ENCODE data around the gene AMELX.

The AMELX gene

GRCh38 chrX:11293113-11293512, at the start of gene AMELX:
Gene AMELX, plus strand, starts transcription at chrX:11293413. Its CDS starts 1,376 bp downstream, at chrX:11294789.
- DNase-seq, result no peak

- no peak for DNase-seq
These were observed 48.6 kb upstream of the AMELX start for GRCh38 chrX:11244636-11245035.

- no peak for DNase-seq
These were observed 38.6 kb upstream of the AMELX start for GRCh38 chrX:11254417-11255109.

- DNase-seq, result no peak
These were observed 35.9 kb upstream of the AMELX start for GRCh38 chrX:11257290-11257689.

- no peak for DNase-seq
These were observed 35.5 kb upstream of the AMELX start for GRCh38 chrX:11257711-11258110.

- no peak for DNase-seq
These were observed 33.8 kb upstream of the AMELX start for GRCh38 chrX:11259437-11259836.

- DNase-seq, result no peak
These were observed 32.0 kb upstream of the AMELX start for GRCh38 chrX:11261260-11261659.

- no peak for DNase-seq
These were observed 28.3 kb upstream of the AMELX start for GRCh38 chrX:11264925-11265324.

GRCh38 chrX:11265352-11265751, 27.9 kb upstream of the AMELX start:
- DNase-seq, result no peak

GRCh38 chrX:11266573-11267003, 26.6 kb upstream of the AMELX start:
- DNase-seq, result no peak

GRCh38 chrX:11267425-11267824, 25.8 kb upstream of the AMELX start:
- no peak for DNase-seq

GRCh38 chrX:11269006-11269405, 24.2 kb upstream of the AMELX start:
- DNase-seq, result no peak

- DNase-seq, result no peak
These were observed 23.2 kb upstream of the AMELX start for GRCh38 chrX:11269996-11270395.

- no peak for DNase-seq
These were observed 20.9 kb upstream of the AMELX start for GRCh38 chrX:11272290-11272689.

- no peak for DNase-seq
These were observed 20.4 kb upstream of the AMELX start for GRCh38 chrX:11272863-11273262.

GRCh38 chrX:11273544-11273943, 19.7 kb upstream of the AMELX start:
- no peak for DNase-seq

GRCh38 chrX:11282043-11282442, 11.2 kb upstream of the AMELX start:
- no peak for DNase-seq

GRCh38 chrX:11285651-11286050, 7.6 kb upstream of the AMELX start:
- no peak for DNase-seq

- DNase-seq, result no peak
These were observed 5.7 kb upstream of the AMELX start for GRCh38 chrX:11287505-11287904.

- DNase-seq, result no peak
These were observed 2.7 kb upstream of the AMELX start for GRCh38 chrX:11290416-11291102.

GRCh38 chrX:11296051-11296450, 2.8 kb downstream of the AMELX start:
- no peak for DNase-seq

- DNase-seq, result no peak
These were observed 5.4 kb downstream of the AMELX start for GRCh38 chrX:11298600-11298999.

GRCh38 chrX:11304829-11305228, 11.6 kb downstream of the AMELX start:
- no peak for DNase-seq

GRCh38 chrX:11305641-11306040, 12.4 kb downstream of the AMELX start:
- no peak for DNase-seq

GRCh38 chrX:11309220-11309619, 16.0 kb downstream of the AMELX start:
- DNase-seq, result no peak

Measured in activated CD4-positive, alpha-beta T cell treated with anti-CD3 and anti-CD28 coated beads, Interleukin-2, amount 50 U/mL, for 16 hours (primary cell).